Ishikawa (cell line): ENCODE measurements around the gene ACTR6.

Experiments used
- CREB1 ChIP-seq: IDR thresholded peaks from 2 replicates; pipeline ENCODE4 v1.6.1; 2012; ENCODE audit warnings: low read depth
- REST ChIP-seq: IDR thresholded peaks from 2 replicates; pipeline ENCODE4 v1.6.1; 2012; ENCODE audit warnings: low read depth, mild to moderate bottlenecking
- TAF1 ChIP-seq: IDR thresholded peaks from 2 replicates; pipeline ENCODE4 v1.6.1; 2012; ENCODE audit warnings: low read depth, mild to moderate bottlenecking
- YY1 ChIP-seq: IDR thresholded peaks from 2 replicates; pipeline ENCODE4 v1.6.1; 2012; ENCODE audit warnings: low read depth

- TF ChIP-seq YY1, result no peak
- TF ChIP-seq CREB1, result no peak
- no peak for TF ChIP-seq TAF1
- TF ChIP-seq REST, result no peak
Observed at GRCh38 chr12:100238801-100239200, 38.2 kb downstream of the ACTR6 start.
